ENCODE data around the gene SNX5. TPM values are rescaled to one million over a fixed set of nuclear protein-coding genes. Genes with fewer than 3 reads are reported as not detected.
"Not testable (repeated sequence)": the region's sequence is repeated elsewhere in the genome, so short reads cannot be mapped to it uniquely, and the experiment has no call there.

SNX5 gene
- total RNA-seq, 1 donor = 114 TPM

DNA sequence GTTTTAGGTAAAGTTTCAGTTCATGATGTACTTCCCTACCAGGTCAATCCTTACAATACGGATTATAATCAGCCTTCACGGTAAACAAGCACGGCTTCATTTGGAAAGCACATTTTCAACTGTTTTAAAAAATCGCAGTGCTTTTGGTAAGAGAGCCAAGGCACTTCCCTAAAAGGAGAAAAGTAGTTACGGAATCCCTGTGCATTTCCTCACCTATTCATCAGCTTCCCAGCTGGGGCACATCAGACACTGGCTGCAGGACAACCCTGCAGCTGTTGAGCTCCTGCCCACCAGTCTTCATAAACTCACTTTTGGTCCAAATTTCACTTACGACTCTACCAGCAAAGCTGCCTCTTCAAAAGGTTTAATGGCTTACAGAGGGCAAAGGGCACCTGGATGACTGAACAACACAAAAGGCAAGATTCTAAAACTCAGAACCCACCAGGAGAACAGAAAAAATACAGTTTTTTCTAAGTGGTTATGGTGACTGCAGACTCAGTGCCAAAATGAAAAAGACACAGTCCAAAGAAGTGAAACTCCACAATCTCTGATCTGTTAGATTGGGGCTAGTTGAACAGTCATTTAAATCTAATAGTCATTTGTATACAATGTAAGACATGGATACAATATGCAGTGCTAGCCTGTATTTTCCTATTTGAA lies 7.5 kb downstream of the SNX5 start:
- TF ChIP-seq, protein P1, sequence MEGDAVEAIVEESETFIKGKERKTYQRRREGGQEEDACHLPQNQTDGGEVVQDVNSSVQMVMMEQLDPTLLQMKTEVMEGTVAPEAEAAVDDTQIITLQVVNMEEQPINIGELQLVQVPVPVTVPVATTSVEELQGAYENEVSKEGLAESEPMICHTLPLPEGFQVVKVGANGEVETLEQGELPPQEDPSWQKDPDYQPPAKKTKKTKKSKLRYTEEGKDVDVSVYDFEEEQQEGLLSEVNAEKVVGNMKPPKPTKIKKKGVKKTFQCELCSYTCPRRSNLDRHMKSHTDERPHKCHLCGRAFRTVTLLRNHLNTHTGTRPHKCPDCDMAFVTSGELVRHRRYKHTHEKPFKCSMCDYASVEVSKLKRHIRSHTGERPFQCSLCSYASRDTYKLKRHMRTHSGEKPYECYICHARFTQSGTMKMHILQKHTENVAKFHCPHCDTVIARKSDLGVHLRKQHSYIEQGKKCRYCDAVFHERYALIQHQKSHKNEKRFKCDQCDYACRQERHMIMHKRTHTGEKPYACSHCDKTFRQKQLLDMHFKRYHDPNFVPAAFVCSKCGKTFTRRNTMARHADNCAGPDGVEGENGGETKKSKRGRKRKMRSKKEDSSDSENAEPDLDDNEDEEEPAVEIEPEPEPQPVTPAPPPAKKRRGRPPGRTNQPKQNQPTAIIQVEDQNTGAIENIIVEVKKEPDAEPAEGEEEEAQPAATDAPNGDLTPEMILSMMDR (IDR thresholded peaks at IDR 0.05; ENCODE audit: insufficient read depth, low read depth, low read length) = no peak
- H3K4me3 ChIP-seq (ENCODE audit: low read depth, low read length) = no peak overlapping the region
- peak; percentile 87 for DNase-seq (ENCODE audit: low read depth)

DNA sequence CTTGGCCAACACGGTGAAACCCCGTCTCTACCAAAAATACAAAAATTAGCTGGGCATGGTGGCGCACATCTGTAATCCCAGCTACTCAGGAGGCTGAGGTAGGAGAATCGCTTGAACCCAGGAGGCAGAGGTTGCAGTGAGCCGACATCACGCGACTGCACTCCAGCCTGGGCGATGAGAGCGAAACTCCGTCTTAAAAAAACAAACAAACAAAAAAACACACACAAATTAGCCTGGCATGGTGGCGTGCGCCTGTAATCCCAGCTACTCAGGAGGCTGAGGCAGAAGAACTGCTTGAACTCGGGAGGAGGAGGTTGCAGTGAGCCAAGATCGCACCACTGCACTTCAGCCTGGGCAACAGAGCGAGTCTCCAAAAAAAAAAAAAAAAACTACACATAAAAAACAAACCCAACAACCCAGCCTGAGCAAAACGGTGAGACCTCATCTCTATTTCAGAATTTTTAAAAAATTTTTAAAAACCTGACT lies 8.2 kb downstream of the SNX5 start:
- not testable (repeated sequence) for DNase-seq (ENCODE audit: low read depth); H3K4me3 ChIP-seq (ENCODE audit: low read depth, low read length)

DNA sequence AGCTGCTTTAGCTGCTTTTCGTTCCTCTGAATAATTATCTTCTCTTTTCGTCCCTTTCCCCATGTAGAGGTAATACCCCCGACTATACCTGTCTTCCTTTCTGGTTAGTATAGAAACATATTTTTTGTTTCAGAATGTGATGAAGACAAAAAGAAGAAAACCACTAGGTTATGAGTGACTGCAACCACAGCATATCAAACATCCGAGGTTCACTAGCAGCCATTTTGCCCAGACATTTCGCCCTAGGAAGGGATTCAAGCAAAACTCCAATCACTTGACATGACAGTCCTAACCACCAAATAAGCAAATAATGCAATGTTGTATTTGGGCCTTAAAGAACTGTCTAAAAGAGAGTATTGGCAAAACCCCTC lies 9.4 kb downstream of the SNX5 start:
- TF ChIP-seq, protein P1 (IDR thresholded peaks at IDR 0.05; ENCODE audit: insufficient read depth, low read depth, low read length) = no peak
- no peak overlapping the region for H3K4me3 ChIP-seq (ENCODE audit: low read depth, low read length)
- no peak for DNase-seq (ENCODE audit: low read depth)

DNA sequence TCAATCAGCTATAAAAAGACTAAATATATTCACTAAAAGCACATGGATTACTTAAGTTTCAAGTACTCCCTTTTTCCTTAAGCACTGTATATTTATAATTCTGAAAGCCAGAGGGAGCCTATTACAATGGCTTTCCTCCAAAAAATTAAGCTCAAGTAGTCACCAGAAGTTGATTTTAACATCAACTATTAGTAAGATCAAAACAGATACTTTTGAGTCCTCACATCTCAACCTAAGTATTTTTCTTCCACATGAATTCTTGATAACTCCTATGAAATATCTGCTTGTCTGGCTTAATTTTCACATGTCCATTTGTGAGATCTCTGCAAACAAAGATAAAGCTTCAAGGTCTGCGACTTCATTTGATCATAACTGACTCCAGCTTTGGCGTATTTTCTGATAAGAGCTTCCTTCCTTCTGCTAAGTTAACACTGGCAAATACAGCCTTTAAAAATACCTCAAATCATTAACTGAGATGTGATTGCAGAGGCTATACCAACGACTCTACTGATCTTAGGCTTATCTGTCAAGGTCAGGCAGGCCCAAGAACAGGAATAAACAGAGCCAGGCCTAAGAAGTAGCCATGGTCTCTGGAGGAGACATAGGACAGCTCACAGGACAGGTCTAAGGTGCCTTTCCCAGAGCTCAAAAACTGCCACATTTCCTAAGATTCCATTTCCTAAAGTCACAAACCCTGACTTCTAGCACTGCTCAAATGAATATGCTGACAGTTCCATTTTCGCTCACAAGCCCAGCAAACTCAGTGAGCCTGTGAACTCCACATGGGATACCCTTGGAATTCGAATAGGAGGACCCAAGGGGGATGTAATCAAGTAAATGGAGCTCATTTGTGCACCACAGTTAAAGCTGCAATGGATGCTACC lies 10.0 kb downstream of the SNX5 start:
- TF ChIP-seq, protein P1 (IDR thresholded peaks at IDR 0.05; ENCODE audit: insufficient read depth, low read depth, low read length) = peak; percentile 18
- DNase-seq (ENCODE audit: low read depth) = peak; percentile 57
- H3K4me3 ChIP-seq (ENCODE audit: low read depth, low read length) = no peak overlapping the region

DNA sequence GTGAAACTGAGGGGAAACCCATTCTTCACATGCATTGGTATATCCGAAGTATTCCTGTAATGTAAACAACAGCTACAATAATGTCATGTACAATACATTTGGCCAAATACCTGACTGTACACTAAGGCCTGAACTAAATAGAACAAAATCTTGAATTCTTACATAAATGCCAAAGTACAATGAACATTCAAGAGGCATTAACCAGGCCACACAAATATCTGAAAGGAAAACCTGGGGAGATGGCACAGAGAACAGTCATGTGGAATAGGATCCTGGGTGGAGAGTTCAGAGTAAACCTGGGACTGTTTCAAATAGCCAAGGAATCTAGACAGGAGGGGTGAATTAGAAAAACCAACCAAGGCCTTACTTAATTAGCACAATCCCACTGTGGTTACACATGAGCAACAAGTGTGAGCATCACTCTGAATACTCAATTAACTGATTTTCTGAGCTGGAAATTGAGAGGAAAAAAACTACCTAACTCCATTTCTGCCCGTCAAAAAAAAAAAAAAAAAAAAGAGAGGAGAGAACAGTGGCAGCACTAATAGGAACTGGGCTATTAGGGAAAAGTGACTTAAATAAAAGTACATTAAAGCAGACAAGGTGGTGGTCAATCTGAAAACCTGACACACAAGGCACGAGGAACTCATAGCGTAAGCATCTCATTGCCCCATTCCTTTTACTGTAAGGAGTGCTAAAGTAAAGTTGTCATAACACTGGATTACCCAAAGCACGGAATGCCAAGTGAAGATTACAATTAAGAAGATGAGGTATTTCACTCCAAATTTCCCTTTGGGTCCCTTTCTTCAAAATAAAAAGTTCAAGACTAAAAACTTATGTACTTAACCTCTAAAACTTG lies 10.9 kb downstream of the SNX5 start:
- peak; percentile 63 for DNase-seq (ENCODE audit: low read depth)
- no peak overlapping the region for H3K4me3 ChIP-seq (ENCODE audit: low read depth, low read length)
- TF ChIP-seq, protein P1 (IDR thresholded peaks at IDR 0.05; ENCODE audit: insufficient read depth, low read depth, low read length) = no peak

DNA sequence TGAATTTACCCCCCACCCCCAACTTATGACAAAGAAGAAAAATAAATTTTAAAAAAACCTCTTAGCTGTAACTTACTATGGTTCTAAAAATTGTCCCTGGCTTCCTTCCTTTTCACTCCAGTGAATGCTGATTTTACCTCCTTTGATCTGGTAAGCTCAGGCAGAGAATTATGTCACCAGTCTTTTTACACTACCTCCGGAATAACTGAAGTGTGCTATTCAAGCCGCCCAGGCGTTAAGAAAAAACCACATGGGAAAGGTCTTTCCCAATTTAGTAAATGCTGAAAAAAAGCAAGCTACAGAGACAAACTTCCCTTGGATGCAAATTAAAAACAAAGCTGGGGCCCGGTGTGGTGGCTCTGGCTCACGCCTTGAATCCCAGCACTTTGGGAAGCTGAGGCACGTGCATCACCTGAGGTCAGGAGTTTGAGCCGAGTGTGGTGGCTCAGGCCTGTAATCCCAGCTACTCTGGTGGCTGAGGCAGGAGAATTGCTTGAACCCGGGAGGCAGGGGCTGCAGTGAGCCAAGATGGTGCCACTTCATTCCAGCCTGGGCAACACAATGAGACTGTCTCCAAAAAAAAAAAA lies 12.4 kb downstream of the SNX5 start:
- TF ChIP-seq, protein P1 (IDR thresholded peaks at IDR 0.05; ENCODE audit: insufficient read depth, low read depth, low read length) = no peak
- H3K4me3 ChIP-seq (ENCODE audit: low read depth, low read length) = no peak overlapping the region
- DNase-seq (ENCODE audit: low read depth) = no peak

Measured in fibroblast of villous mesenchyme (primary cell).